HG03095 (cell line): ENCODE data around the gene IRF6.
"Not testable (repeated sequence)": the region's sequence is repeated elsewhere in the genome, so short reads cannot be mapped to it uniquely, and the experiment has no call there.

ENCODE experiments used
- ATAC-seq: cut with Tn5 transposase; IDR thresholded peaks from one replicate; pipeline ENCODE4 v1.9.1; 2021; ENCODE audit warnings: moderate library complexity; ENCODE audit not compliant: unreplicated experiment

Gene IRF6

DNA sequence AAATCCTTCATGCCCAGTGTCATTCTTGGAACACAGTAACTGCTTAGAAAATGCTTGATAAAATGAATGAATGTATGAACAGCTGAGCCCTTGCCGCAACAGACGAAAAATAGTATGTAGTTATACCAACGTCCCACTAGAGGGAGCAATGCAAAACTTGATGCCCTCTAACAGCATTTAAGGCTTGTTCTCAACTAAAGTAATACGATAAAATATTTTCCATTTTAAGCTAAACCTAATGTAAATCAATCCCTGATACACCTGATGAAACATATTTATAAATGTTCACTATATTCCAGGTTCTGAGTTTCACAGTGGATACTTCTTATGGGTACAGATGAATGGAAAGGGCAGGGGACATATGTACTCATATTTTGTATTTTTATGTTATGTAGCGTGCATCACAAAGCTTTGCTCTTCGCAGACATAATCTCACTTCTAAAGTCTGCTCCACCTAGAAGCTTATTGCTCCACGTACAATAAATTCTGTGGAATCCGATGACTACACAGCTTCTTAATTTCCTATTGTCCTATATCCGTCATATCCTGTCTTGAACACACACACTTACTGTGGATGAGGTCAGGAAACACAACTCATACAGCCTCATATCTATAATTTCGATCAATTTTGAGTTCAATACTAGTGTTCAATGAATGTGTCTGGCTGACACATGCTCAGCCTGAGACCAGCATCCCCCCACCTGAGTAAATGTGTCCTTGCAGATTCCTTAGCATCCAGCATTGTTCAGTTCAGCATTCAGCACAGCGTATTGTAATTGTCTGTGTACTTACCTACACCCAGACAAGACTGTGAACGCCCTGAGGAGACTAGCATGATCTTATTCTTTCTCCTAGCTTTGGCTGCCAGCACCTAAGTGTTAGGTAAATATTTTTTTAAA, 17.4 kb upstream of the IRF6 start:
- ATAC-seq, result no peak

DNA sequence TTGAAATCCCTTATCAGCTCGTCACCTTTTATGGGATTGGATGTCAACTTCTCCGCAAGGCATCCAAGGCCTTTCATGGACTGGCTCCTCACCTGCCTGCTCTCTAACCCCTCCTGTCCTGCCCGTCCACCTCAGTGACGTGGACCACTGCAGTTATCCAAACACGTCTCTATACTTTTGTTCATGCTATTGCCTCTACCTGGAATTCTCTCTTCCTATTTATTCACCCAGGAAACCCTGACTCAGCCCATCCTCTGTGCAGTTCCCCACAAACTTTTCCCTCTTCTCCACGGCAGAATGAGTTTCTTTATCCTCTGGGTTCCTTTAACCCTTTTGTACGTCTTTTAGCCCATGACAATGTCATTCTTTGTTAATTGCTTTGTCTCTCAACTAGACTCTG, 16.8 kb upstream of the IRF6 start:
- no peak for ATAC-seq

DNA sequence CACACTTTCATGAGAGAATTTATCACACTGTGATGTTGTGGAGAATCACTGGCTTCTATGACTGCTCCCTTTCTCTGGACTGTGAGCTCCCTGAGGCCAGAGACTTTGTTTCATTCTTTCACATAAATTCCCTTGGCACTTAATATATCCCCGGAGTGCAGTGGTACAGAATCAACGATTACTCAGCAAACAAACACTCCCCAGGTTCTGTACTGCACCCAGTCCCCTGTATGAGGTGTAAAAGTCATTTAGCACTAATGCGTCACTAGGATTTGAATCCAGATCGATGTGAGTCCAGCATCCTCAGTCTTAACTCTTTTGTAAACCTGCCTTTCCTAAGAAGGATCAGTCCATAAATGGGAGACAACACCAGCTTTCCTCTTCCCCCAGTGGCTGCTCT, 15.0 kb upstream of the IRF6 start:
- ATAC-seq, result no peak

DNA sequence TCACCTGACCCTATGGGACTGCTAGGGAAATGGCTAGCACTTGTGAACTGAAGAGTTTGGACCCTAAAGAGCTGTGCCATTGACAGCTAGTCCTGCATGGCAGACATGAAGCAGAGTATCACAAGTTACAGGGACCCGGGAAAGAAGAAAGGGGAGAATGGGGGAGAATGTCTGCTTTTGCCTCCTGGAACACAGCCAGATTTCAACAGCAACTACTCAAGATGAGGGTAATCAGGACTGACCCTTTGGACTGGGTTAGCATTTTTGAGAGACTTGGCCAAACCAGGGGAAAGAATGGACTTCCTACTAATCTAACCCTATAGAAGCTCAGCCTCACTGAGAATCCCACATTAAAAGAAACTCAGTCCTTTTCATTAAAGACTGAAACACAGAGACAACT, 13.1 kb upstream of the IRF6 start:
- ATAC-seq, result no peak

DNA sequence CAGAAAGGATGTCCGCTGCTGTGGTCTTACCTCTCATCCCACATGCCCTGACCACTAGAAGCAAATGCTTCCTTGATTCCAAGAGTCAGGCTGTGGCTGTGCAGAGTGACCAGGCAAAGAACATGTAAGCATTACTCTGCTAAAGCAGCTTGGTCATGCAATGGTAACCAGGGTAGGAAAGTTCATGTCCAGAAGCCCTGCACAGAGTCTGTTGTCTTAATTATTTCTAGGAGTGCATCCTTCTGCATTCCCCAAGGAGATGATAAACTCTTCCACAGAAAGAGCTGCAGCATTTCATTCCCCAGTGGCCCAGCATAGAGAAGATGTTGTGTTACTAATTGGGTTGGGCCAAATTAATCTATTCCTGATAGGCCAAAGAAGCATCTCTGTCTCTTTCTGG, 11.7 kb upstream of the IRF6 start:
- ATAC-seq, result no peak

DNA sequence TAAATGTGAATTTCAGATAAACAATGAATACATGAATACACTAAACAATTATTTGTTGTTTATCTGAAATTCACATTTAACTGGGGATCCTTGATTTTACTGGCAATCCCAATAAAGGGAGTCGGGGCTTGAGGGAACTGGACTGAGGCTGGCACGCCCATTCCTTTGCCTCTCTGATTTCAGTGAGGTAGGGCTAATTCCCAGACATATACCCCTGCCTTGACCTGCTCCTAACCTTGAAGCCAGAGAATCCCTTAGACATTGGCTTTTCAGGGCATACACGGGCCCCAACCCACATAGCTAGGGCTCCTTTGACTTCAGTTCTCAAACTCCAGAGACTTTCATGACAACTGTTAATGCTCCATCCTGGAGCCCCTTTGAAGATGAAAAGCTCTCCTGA, 11.0 kb upstream of the IRF6 start:
- no peak for ATAC-seq

DNA sequence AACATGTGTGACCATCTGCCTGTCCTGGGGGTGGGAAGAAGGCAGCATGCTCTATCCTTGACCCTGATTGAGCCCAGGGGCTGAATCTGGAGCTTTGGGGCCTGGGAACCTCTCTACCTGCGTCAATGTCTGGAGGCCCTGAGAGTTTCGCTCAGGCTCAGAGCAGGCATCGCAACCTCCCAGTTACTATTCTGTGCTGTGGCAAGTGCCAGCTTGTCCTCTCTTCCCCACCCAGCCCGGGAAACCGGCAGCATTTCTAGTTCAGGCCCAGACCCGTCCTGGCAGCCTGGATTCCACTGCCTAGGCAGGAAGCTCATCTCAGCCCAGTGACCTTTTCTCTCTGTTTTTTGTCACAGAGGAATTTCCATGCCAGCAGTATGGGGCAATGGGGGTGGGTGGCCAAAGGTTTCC, 10.0 kb upstream of the IRF6 start:
- ATAC-seq, result no peak

DNA sequence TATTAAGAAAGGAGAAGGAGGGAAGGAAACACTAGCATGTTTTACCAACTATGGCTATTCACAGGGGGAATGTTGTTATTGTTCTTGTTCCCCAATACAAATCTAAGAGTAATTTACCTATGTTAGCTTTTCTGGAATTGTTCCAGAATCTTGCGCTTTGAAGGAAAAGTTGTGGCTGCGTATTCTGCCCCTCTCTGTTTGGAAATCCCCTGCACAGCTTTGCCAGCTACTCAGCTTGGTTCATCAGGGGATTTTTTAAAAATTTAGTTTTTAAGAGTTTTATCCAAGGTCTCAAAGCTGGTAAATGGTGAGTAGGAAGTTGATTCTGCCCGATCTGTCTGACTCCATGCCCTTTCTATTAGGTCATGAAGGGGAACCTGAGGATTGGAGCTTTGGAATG, 9.5 kb upstream of the IRF6 start:
- no peak for ATAC-seq

DNA sequence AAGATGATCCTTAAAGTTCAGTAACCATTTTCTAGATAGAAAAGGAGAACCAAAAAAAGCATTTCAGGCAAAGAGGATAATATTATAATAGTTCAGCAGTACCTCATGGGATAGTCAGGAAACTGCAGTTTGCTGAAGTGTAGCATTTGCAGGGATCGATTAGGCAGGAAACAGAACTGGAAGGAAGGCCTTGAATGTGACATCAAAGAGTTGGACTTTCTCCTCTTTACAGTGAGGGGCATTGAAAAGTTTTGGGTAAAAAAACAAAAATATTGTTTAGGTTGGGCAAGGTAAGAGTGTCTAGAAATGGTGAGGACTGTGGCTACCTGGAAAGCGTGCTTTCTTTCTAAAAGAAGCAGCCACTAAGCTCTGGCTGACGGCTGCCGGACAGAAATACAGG, 8.0 kb upstream of the IRF6 start:
- ATAC-seq, result no peak

DNA sequence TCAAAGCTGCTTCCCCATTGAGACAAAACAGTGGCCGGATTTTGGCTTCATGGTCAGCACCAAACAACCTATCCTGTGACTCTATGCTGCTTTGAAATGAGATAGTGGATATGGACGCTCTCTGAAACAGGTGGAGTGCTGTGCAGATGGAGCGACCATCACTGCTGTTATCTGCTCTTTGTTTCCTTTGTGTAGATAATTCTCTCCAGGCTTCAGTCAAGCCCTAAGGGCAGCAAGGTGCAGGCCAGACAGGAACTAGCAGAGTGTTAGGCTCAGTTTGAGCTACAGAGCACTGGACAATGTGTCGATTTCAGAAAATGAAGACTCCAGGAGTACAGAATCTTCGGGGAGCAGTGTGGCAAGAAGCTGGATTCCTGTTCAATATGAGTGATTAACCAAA, 4.8 kb upstream of the IRF6 start:
- no peak for ATAC-seq

DNA sequence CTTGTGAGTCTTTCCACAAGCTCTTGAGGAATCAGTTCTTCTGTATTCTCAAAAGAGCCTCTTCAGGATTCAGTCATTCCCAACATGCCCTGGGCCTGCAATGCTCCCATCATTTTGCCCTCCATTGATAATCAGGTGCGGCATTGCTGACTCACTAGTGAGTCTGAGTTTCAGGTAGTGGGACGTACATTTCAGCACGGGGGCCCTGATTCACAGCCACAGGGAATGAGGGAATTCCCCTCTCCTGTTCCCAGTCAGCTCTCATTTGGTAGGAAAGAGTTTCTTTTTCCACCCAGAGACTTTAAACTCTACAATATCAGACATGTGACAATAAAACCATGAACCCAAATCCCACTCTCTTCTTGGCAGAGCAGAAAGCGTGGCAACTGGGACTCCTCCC, 3.7 kb upstream of the IRF6 start:
- no peak for ATAC-seq

DNA sequence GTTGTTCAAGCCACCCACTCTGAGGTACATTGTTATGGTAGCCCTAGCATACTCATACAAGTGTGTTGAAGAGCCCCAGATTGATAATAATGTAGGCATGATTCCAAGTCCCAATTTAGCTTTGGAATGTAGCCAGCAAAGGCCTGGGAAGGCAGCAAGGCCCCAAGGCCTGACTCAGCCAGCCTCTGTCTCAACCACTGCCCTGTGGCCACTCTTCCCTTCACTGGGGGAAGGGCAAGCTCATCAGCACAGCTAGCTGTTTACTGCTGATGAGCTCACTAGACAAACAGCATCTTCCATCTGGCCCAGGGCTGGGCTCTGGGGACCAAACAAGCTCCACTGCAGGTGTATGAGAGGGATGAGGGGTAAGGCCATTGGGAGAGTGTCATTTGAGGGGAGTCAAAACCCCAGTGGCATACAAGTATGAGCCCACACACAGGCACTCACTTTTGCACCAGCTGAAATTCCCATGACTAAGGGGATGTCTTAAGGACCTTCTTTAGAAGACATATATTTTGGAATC, 2.2 kb upstream of the IRF6 start:
- ATAC-seq, result no peak

DNA sequence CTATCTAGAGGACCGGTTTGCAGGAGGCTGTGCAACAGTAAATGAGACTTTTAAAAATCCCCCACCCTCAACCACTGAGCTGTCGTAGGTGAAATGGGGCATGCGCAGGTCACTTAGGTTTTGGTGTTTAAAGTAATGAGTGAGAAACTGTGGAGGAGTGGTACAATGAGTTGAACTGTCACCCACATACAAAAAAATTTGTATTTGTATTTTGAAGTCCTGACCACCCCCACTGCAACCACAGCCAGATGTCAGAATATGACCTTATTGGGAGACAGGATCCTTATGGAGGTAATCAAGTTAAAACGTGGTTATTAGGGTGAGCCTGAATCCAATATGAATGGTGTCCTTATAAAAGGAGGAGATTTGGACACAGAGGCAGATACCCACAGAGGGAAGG, 1.6 kb upstream of the IRF6 start:
- no peak for ATAC-seq

DNA sequence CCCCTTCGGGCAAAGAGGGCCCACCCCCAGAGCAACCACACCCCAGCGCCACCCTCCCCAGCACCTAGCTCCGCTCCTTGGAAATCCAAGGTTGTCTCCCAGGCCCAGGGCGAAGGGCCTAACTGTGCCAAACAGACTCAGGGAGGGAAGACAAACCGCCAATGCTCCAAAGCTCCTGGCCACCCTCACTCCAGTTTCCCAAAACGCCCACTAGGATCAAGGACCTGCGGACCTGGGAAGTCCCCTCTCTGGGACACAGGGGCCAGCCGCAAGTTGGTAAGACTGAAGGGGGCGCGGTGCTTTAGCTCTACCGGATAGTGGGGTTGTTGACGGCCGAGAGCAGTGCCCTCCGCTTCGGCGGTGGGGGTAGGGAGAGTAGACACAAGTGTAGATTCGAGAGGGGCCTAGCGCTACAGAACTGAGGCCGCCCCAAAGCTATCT, 581 bp downstream of the IRF6 start:
- no peak for ATAC-seq

DNA sequence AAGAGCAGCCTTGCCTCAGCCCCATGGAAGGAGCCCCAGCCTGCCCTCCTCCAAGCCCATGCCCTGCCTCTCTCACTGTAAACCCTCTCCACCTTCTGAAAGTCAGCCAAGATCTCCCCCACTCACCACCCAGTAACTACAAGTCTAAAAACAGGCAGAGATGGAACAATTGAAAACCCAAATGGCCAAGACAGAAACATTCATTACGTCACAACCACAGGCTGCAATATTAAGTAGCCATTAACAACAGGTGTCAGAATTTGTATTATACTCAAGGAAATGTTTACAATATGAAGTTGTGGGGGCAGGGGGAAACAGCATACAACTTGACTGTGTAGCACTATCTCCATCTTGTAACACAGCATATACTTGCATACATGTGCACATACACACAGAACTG, 2.4 kb downstream of the IRF6 start:
- ATAC-seq, result no peak

DNA sequence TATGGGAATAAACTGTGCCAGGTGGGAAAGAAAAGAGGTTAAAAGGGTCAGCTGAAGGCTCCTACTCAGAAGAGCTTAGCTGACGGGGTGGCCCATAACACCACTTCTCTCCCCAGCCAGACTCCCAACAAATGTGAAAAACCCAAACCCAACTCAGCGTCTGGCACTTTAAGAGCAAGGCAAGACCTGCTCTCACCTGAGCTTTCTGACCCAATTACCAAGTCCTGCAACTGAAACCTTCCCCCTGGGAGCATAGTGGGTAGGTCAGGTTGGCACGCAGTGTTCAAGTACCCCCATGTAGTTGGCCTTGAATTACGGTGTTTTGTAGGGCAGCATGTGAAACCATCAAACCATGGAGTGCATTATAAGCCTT, 3.2 kb downstream of the IRF6 start:
- ATAC-seq, result no peak

DNA sequence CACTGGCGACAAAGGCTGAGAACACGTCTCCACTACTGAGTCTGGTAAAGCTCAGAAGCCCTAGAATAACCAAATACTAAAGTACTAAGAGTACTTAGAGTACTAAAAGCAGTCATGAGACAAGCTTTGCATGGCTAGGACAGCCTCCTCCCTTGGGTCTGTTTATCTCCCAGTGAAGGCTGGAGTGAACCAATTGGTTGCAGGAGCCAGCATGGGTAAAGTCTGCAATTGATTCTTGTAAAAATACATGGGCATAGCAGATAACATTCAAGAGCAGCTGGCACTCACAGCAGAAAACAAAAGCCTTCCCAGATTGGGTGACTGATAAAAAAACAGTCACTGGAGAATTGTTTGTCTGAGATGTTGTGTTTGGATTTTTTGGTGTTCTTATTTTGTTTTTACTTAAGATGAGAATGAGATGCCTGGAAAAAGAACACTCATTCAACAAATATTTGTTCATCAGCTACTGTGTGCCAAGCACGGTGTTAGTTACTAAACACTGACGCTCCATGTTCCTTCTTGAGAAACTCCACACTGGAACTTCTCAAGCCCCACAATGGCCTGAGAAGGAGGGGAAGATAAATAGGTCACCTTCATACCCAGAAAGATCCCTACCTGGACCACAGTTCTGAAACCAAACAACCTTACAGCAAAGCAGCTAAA, 3.7 kb downstream of the IRF6 start:
- ATAC-seq, result no peak

DNA sequence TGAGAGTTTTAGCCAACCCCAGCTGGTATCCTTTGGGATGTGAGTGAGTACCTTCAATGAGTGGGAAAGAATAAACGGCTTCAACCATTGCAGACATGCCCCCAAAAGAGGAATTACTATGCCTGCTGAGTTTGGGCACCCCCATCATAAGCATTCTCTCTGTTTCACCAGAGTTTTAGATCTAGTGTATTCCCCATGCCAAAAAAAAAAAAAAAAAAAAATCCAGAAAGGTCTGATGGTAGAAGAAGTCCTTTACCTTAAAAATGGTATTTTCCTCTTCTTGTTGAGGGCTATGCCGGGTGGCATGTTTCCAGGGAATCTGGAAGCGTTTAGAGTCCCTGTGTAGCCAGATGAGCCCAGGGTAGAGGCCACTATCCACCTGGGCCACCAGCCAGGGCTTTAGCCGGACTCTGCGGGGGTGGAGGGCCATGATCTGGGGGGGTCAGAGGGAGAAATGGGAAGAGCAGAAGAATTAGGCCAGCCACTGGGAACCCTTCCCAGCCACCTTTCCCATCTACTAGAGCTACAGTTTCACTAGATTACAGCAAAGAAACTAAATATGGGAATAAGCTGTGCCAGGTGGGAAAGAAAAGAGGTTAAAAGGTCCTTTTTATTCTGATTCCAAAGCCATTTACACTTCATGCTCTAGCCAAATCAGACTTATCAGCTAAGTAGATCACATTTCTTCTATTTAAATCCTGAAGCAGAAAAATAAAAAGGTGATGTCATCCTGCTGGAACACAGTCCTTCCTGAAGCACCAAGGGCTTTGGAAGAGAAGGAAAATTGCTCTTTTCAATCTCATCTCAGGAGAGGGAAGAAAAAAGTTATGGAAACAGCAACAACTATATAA, 4.7 kb downstream of the IRF6 start:
- no peak for ATAC-seq

DNA sequence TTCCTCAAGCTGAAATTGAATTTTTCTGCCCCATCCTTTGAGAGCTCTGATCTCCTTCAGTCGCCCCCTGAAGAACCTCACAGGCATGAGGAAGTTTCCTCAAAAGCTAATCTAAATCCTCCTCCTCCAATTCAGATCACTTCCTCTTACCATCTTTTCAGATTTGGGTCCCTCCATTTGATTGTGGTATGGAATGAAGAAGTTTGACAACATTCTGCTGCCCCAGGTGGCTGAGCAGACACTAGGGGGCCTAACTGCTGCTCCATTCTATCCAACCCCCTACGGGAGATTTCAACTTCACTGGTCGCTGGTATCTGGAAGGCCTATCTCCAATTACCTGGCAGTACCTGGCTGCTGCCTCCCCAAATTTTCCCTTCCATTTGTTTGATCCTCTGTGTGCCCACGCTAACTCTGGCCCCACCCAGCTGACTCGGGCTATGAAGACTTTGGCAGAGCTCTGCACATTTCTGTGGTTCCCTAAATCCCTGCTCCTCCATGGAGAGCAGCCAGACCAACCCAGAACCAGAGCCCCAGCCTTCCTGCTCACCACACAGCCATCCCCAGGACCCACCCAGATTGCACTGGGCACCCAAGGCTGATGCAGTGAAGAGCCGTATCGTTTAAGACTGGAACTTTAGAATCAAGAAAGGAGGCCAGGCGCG, 7.8 kb downstream of the IRF6 start:
- ATAC-seq, result no peak

DNA sequence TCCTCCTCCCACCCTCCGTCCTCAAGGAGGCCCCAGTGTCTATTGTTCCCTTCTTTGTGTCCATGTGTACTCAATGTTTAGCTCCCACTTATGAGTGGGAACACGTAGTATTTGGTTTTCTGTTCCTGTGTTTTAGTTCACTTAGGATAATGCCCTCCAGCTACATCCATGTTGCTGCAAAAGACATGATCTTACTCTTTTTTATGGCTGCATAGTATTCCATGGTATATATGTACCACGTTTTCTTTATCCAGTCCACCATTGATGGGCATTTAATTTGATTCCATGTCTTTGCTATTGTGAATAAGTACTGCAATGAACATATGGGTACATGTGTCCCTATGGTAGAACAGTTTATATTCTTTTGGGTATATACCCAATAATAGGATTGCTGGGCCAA, 12.2 kb downstream of the IRF6 start:
- not testable (repeated sequence) for ATAC-seq

DNA sequence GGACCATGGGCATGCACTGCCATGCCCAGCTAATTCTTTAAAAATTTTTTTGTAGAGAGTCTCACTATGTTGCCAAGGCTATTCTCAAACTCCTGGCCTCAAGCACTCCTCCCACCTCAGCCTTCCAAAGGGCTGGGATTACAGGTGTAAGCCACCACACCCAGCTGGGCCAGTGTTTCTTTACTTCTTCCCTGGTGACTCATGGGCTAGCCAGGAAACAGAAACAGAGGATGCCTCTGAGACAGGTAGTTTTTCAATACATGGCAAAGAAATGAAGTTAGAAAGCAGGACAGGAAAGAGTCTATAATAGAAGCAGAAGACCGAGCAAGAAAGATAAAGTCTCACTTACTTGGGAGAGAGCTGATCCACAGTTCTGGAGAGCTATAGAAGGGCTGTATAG, 14.0 kb downstream of the IRF6 start:
- no peak for ATAC-seq
